ENCODE results near the gene LYZL6. TPM values are rescaled to one million over a fixed set of nuclear protein-coding genes. Genes with fewer than 3 reads are reported as not detected.

LYZL6 gene
- total RNA-seq, 3 donors from 2014 or later (not counting 1 experiment from before 2014, with no cell fraction given) = not detected

DNA sequence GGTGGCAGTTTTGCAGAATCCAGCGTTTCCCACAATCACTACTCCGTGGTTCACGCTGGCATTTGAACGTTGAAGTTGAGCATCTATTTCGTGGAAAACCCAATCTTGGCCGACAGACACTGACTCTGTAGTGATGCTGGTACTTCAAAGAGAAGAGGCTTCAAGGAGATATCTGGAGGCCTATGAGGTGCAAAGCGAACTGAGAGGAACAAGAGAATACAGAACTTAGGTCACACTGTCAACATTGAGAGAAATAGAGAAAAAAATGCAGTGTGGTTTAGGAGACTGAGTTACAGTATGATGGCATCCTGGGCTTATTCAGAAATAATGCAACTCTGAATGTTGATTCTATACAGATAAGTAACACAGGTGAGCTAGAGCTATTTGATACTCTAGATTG lies 21.8 kb upstream of the LYZL6 start:
- Mint-ChIP-seq H3K9me3 (no peaks in the 10 kb centered on the region), H3K4me1 (peaks cover 10 to 11% of the 10 kb centered on the region in 2 donors), H3K27me3 (ENCODE audit: low read depth in 2 of 2) (no peaks in the 10 kb centered on the region), H3K27ac (no peak overlapping the region), H3K4me3 (no peak overlapping the region), H3K36me3 (no peaks in the 10 kb centered on the region)
- no peaks in the 10 kb centered on the region for H3K27me3 ChIP-seq (ENCODE audit: control insufficient read depth, insufficient read depth, low read length)
- ATAC-seq (no peak), DNase-seq (no peak)
- 91% methylated on average over 7 of the region's 7 CpGs for WGBS (ENCODE audit: insufficient coverage)
- TF ChIP-seq, protein P1, sequence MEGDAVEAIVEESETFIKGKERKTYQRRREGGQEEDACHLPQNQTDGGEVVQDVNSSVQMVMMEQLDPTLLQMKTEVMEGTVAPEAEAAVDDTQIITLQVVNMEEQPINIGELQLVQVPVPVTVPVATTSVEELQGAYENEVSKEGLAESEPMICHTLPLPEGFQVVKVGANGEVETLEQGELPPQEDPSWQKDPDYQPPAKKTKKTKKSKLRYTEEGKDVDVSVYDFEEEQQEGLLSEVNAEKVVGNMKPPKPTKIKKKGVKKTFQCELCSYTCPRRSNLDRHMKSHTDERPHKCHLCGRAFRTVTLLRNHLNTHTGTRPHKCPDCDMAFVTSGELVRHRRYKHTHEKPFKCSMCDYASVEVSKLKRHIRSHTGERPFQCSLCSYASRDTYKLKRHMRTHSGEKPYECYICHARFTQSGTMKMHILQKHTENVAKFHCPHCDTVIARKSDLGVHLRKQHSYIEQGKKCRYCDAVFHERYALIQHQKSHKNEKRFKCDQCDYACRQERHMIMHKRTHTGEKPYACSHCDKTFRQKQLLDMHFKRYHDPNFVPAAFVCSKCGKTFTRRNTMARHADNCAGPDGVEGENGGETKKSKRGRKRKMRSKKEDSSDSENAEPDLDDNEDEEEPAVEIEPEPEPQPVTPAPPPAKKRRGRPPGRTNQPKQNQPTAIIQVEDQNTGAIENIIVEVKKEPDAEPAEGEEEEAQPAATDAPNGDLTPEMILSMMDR (IDR thresholded peaks at IDR 0.05) = no peak
- H3K9me3 ChIP-seq (ENCODE audit: control insufficient read depth, insufficient read depth, low read length) = no peaks in the 10 kb centered on the region
- peaks cover 8% of the 10 kb centered on the region for H3K4me1 ChIP-seq (ENCODE audit: control insufficient read depth, insufficient read depth, low read length)
- H3K36me3 ChIP-seq (ENCODE audit: control insufficient read depth, insufficient read depth, low read length) = no peaks in the 10 kb centered on the region
- no peak overlapping the region for H3K4me3 ChIP-seq (ENCODE audit: low read length)
- no peak overlapping the region for H3K27ac ChIP-seq (ENCODE audit: low read length)
- intact Hi-C loops (cut with micrococcal nuclease) = no loop called here

DNA sequence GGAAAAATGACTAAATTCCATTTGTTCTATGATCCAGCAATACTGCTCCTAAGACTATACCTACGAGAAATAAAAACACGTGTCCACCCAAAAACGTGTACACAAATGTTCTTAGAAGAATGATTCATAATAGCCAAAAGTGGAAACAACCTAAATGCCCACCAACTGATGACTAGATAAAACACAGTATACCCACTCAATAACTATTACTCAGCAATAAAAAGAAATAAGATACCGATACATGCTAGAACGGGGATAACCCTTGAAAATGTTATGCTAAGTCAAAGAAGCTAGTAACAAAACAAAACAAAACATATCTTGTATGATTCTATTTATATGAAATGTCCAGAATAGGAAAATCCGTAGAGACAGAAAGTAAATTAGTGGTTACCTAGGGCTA lies 20.1 kb upstream of the LYZL6 start:
- 78% methylated on average over 5 of the region's 6 CpGs for WGBS (ENCODE audit: insufficient coverage)
- Histone ChIP-seq H3K27me3 (ENCODE audit: control insufficient read depth, insufficient read depth, low read length) (no peaks in the 10 kb centered on the region), H3K27ac (ENCODE audit: low read length) (no peak overlapping the region), H3K4me3 (ENCODE audit: low read length) (no peak overlapping the region), H3K9me3 (ENCODE audit: control insufficient read depth, insufficient read depth, low read length) (no peaks in the 10 kb centered on the region), H3K4me1 (ENCODE audit: control insufficient read depth, insufficient read depth, low read length) (no peaks in the 10 kb centered on the region), H3K36me3 (ENCODE audit: control insufficient read depth, insufficient read depth, low read length) (no peaks in the 10 kb centered on the region)
- no peak for DNase-seq
- intact Hi-C loops (cut with micrococcal nuclease) = no loop called here
- no peaks in the 10 kb centered on the region for H3K36me3 Mint-ChIP-seq
- H3K27me3 Mint-ChIP-seq (ENCODE audit: low read depth in 2 of 2) = no peaks in the 10 kb centered on the region
- no peak overlapping the region for H3K4me3 Mint-ChIP-seq
- ATAC-seq = no peak
- peaks cover 0 to under 1% of the 10 kb centered on the region in 2 donors for H3K4me1 Mint-ChIP-seq
- TF ChIP-seq, protein P1 (IDR thresholded peaks at IDR 0.05) = no peak
- no peaks in the 10 kb centered on the region for H3K9me3 Mint-ChIP-seq
- no peak overlapping the region for H3K27ac Mint-ChIP-seq

DNA sequence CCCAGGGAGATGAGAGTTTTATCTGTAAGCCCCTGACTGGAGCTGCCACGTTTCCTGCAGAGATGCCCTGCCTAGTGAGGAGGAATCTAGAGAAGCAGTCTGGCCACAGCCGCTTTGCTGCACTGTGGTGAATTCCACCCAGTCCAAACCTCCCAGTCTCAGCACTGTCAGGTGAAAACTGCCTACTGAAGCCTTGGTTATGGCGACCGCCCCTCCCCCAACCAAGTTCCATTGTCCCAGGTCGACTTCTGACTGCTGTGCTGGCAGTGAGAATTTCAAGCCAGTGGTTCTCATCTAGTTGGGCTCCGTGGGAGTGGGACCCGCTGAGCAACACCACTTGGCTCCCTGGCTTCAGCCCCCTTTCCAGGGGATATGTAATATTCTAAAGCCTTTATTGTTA lies 10.2 kb upstream of the LYZL6 start:
- TF ChIP-seq, protein P1 (IDR thresholded peaks at IDR 0.05) = no peak
- H3K4me3 Mint-ChIP-seq = no peak overlapping the region
- Histone ChIP-seq H3K4me3 (ENCODE audit: low read length) (no peak overlapping the region), H3K36me3 (ENCODE audit: control insufficient read depth, insufficient read depth, low read length) (no peaks in the 10 kb centered on the region), H3K27ac (ENCODE audit: low read length) (no peak overlapping the region), H3K27me3 (ENCODE audit: control insufficient read depth, insufficient read depth, low read length) (no peaks in the 10 kb centered on the region), H3K9me3 (ENCODE audit: control insufficient read depth, insufficient read depth, low read length) (no peaks in the 10 kb centered on the region), H3K4me1 (ENCODE audit: control insufficient read depth, insufficient read depth, low read length) (no peaks in the 10 kb centered on the region)
- no peaks in the 10 kb centered on the region for H3K36me3 Mint-ChIP-seq
- peaks cover 6 to 16% of the 10 kb centered on the region in 2 donors for H3K4me1 Mint-ChIP-seq
- no peaks in the 10 kb centered on the region for H3K27me3 Mint-ChIP-seq (ENCODE audit: low read depth in 2 of 2)
- 69% methylated on average over 6 of the region's 7 CpGs for WGBS (ENCODE audit: insufficient coverage)
- H3K27ac Mint-ChIP-seq = no peak overlapping the region
- intact Hi-C loops (cut with micrococcal nuclease) = no loop called here
- no peak for DNase-seq
- no peak for ATAC-seq
- peaks cover 0 to 2% of the 10 kb centered on the region in 2 donors for H3K9me3 Mint-ChIP-seq

DNA sequence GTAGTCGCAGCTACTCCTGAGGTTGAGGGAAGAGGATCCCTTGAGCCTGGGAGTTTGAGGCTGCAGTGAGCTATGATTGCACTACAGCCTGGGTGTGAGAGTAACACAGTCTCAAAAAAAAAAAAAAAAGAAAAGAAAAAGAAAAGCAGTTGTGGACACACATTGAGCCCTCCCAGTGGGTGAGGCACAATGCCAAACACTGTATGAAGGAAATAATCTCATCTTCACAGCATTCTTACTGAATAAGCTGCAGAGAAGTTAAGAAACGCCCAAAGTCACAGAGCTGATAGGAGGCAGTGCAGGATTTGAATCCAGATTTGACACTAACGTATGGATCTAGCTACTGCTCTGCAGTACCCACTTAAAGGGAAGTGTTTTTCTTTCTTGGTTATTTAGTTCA lies 5.9 kb upstream of the LYZL6 start:
- TF ChIP-seq, protein P1 (IDR thresholded peaks at IDR 0.05) = no peak
- DNase-seq (no peak), ATAC-seq (no peak)
- Histone ChIP-seq H3K9me3 (ENCODE audit: control insufficient read depth, insufficient read depth, low read length) (no peaks in the 10 kb centered on the region), H3K4me3 (ENCODE audit: low read length) (no peak overlapping the region), H3K27me3 (ENCODE audit: control insufficient read depth, insufficient read depth, low read length) (no peaks in the 10 kb centered on the region), H3K27ac (ENCODE audit: low read length) (no peak overlapping the region), H3K4me1 (ENCODE audit: control insufficient read depth, insufficient read depth, low read length) (peaks cover 10% of the 10 kb centered on the region), H3K36me3 (ENCODE audit: control insufficient read depth, insufficient read depth, low read length) (no peaks in the 10 kb centered on the region)
- WGBS (ENCODE audit: insufficient coverage) = 90% methylated on average over 3 of the region's 3 CpGs
- Mint-ChIP-seq H3K9me3 (no peaks in the 10 kb centered on the region), H3K27ac (peak overlapping the region in 1 of 2 donors; percentile 38), H3K4me3 (no peak overlapping the region), H3K36me3 (no peaks in the 10 kb centered on the region), H3K4me1 (peaks cover 0 to 12% of the 10 kb centered on the region in 2 donors), H3K27me3 (ENCODE audit: low read depth in 2 of 2) (no peaks in the 10 kb centered on the region)
- intact Hi-C loops (cut with micrococcal nuclease) = no loop called here
